ENCODE measurements around the gene RNF152. TPM values are rescaled to one million over a fixed set of nuclear protein-coding genes. Genes with fewer than 3 reads are reported as not detected.

Gene RNF152
- total and polyA plus RNA-seq, 2 of the 4 experiments (the other 2 are of a cell fraction): 7.5 to 18.5 TPM

DNA sequence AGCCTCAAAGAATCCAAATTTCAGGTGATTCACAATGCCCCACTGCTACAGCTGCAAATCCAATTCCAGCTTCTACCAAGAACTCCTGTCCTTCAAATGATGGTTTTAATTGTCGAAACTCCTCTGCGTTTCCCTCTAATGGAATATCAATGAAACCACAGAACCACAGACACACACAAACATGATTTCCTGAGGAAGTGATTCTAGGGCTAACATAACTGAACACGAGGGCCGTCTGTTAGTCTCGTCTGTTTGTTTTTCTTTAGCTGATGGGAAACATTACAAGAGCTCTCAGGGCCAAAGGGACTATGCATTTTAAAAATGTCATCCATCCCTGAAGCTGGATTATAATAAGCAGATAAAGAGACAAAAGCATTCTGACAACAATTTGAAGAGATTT, 59.4 kb downstream of the RNF152 start:
- Histone ChIP-seq H3K79me1 (ENCODE audit: low read depth in 1 of 2, low read length in 2 of 2) (peaks cover 2 to 24% of the 10 kb centered on the region in 2 experiments), H3K4ac (ENCODE audit: low read depth, low read length) (no peak overlapping the region), H4K20me1 (ENCODE audit: insufficient read depth, low read length) (peaks cover 8% of the 10 kb centered on the region; the same call in 1 of the 2 replicates), H3K9me3 (ENCODE audit: control insufficient read depth, insufficient read depth, low read length) (no peaks in the 10 kb centered on the region), H4K8ac (ENCODE audit: low read depth in 2 of 2, low read length in 2 of 2) (no peak overlapping the region), H2BK120ac (ENCODE audit: low read depth, low read length) (no peak overlapping the region), H3K9ac (ENCODE audit: low read depth, low read length) (no peak overlapping the region), H3K9me1 (ENCODE audit: insufficient read depth, low read length) (peaks cover 8% of the 10 kb centered on the region; the same call in 1 of the 2 replicates), H3K27me3 (ENCODE audit: control insufficient read depth, insufficient read depth, low read length) (no peaks in the 10 kb centered on the region), H3K4me2 (ENCODE audit: low read depth, low read length) (peak overlapping the region; percentile 17; the same call in 1 of the 2 replicates), H2BK15ac (ENCODE audit: low read depth, low read length) (no peak overlapping the region), H2AFZ (replicated peaks; ENCODE audit: low read length, poor library complexity) (no peak overlapping the region), H2AK9ac (replicated peaks; ENCODE audit: low read depth, low read length, poor library complexity) (no peak overlapping the region), H2AK5ac (ENCODE audit: low read depth, low read length) (no peak overlapping the region), H4K91ac (ENCODE audit: insufficient read depth, low read depth, low read length) (no peak overlapping the region), H3K23ac (ENCODE audit: low read depth, low read length) (no peak overlapping the region), H3K27ac (ENCODE audit: insufficient read depth, low read length) (no peak overlapping the region), H2BK5ac (ENCODE audit: low read depth, low read length, poor library complexity, severe bottlenecking) (no peak overlapping the region), H3K18ac (ENCODE audit: low read depth, low read length) (no peak overlapping the region; the same call in 1 of the 2 replicates), H2BK20ac (ENCODE audit: low read depth, low read length) (no peak overlapping the region), H3K56ac (ENCODE audit: extremely low read depth, insufficient read depth, low read length) (no peak overlapping the region), H3K4me1 (ENCODE audit: control insufficient read depth, insufficient read depth, low read length) (peaks cover 18% of the 10 kb centered on the region), H4K5ac (ENCODE audit: low read depth, low read length) (no peak overlapping the region), H3K14ac (replicated peaks; ENCODE audit: low read depth, low read length) (no peak overlapping the region), H3K4me3 (ENCODE audit: insufficient read depth, low read depth, low read length) (no peak overlapping the region), H3K36me3 (ENCODE audit: control insufficient read depth, insufficient read depth, low read length) (no peaks in the 10 kb centered on the region; the same call in 1 of the 2 replicates)
- peak; percentile 79 for ATAC-seq (ENCODE audit: low read depth)
- no TSS peak for BruUV-seq (replicated peaks)
- ChIA-PET POLR2A (ENCODE audit: unreplicated experiment) (no interaction called here), CTCF (interaction anchor here (0.8 kb wide), 1 partner anchor 199 kb away, joined by 3 read pairs; no protein-coding TSS in a partner anchor)
- in situ Hi-C loops (cut with MboI; ENCODE audit: low sequenced_read_pairs): no loop called here
- DNase-seq: peak; percentile 84
- intact Hi-C loops (cut with micrococcal nuclease): no loop called here
- dilution Hi-C loops (cut with HindIII; ENCODE audit: low sequenced_read_pairs, unreplicated experiment): no loop called here
- WGBS, 2 experiments (ENCODE audit: extremely low coverage in 2 of 2, insufficient read length in 1 of 2): no CpG with 5 or more reads among the region's 5 CpGs
- TF ChIP-seq RCOR1 (IDR thresholded peaks at IDR 0.05; ENCODE audit: insufficient replicate concordance, low read length) (no peak), CTCF (conservative IDR thresholded peaks at IDR 0.05; ENCODE audit: low read depth, low read length) (no peak), BHLHE40 (IDR thresholded peaks at IDR 0.05; ENCODE audit: low read depth, low read length) (no peak), MAZ (IDR thresholded peaks at IDR 0.05; ENCODE audit: borderline replicate concordance, low read depth, low read length) (no peak), USF2 (IDR thresholded peaks at IDR 0.05; ENCODE audit: low read depth, low read length) (no peak), POLR2A (IDR thresholded peaks at IDR 0.05; ENCODE audit: low read depth, low read length) (no peak), CHD1 (IDR thresholded peaks at IDR 0.05; ENCODE audit: low read depth, low read length) (no peak), SMC3 (IDR thresholded peaks at IDR 0.05; ENCODE audit: low read depth, low read length) (no peak), CEBPB (IDR thresholded peaks at IDR 0.05; ENCODE audit: low read depth, low read length) (no peak), ELK1 (IDR thresholded peaks at IDR 0.05; ENCODE audit: borderline replicate concordance, low read depth, low read length) (no peak), MXI1 (IDR thresholded peaks at IDR 0.05; ENCODE audit: borderline replicate concordance, low read depth, low read length) (no peak), FOS (IDR thresholded peaks at IDR 0.05; ENCODE audit: low read depth, low read length) (no peak), NFE2L2 (IDR thresholded peaks at IDR 0.05; ENCODE audit: low read depth, low read length) (no peak), RAD21 (IDR thresholded peaks at IDR 0.05; ENCODE audit: low read length) (no peak), RFX5 (IDR thresholded peaks at IDR 0.05; ENCODE audit: low read depth, low read length) (no peak), MAFK (IDR thresholded peaks at IDR 0.05; ENCODE audit: low read depth, low read length) (no peak)

Measured in IMR-90 (cell line).